ENCODE measurements around the gene CAPN7.

The CAPN7 gene

GRCh38 chr3:15279205-15279604 lies 73.2 kb downstream of the CAPN7 start:
- no peak for DNase-seq

- no peak for DNase-seq
These were observed 73.8 kb downstream of the CAPN7 start for GRCh38 chr3:15279671-15280402.

GRCh38 chr3:15280853-15281532 lies 74.9 kb downstream of the CAPN7 start:
- no peak for DNase-seq

GRCh38 chr3:15281817-15282216 lies 75.8 kb downstream of the CAPN7 start:
- DNase-seq: no peak

DNA sequence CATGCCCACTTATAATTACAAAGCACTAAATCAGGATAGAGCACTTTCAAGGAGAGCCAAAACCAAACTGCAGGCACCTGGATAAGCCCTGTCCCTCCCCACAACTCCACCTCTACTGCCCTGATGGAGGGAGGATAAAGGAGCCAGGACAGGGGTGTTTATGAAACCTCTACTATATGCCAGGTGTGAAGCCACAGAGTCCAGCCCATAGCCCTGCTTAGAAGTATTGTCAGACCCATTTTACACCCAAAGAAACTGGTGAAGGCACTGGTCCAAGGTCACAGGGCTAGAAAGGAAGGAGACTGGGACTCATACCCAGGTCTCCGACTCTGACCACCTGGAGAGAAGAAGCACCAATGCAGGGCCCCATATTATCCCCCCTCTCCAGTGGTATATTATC lies 77.7 kb downstream of the CAPN7 start:
- no peak for DNase-seq

DNA sequence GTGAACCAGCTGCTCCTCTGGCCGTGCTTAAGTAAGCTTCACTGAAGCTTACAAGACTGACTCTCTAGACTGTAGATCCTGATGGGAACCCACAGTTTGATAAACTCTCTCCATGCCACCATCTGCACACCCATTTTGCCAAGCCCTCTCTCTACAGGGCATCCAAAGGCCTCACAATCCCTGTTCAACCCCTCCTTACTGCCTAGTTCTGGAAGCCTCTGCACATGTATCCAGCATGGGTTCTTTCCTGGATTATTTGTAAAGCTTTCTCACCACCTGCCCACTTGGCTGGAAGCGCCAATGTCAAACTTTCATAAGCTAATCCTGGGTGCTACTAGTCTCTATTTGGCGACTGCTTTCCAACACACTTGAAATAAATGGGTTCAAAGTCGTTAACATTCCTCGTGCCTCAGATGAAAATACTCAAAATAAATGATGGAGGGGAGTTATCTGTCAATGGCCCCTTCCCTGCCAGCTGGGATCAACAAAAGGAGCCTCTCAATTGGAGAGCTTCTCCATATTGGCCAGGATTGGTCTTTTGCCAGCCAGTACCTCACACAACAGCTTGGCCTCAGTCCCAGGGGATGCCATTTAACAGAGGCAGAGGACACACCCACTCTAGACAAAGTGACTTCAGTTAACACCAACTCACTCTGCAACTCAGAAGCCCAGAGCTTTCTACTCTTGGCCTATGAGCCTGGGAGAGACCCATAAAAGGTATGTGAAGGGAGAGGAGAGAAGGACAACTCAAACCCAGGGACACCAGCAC lies 78.3 kb downstream of the CAPN7 start:
- no peak for DNase-seq

- no peak for DNase-seq
These were observed 80.0 kb downstream of the CAPN7 start for GRCh38 chr3:15286022-15286421.

DNA sequence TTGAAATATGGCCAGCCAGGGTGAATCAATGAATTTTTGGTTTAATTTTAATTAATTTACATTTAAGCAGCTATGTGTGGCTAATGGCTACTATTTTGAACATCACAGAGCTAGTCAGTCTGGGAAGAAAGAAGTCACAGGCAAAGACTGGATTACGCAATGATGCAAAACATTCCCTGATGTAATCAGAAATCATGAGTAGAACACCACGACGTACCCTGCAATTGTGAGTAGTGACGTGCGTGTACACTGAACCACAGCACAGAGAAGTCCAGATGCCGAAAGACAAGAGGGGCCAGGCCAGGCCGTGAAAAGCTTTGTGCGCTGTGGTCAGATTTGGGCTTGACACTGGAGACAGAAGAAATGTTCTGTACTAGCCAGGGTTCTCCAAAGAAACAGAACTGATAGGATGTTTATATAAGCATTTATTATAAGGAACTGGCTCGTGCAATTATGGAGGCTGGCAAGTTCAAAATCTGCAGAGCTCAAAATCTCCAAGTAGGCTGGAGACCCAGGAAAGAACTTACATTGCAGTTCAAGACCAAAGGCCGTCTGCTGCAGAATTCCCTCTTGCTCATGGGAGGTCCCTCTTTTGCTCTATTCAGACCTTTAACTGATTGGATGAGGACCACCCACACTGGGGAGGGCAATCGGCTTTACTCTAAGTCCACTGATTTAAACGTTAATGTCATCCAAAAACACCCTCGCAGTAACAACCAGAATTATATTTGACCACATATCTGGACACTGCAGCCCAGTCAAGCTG lies 81.7 kb downstream of the CAPN7 start:
- peak in 1 of 2 donors; percentile 68 for DNase-seq

DNA sequence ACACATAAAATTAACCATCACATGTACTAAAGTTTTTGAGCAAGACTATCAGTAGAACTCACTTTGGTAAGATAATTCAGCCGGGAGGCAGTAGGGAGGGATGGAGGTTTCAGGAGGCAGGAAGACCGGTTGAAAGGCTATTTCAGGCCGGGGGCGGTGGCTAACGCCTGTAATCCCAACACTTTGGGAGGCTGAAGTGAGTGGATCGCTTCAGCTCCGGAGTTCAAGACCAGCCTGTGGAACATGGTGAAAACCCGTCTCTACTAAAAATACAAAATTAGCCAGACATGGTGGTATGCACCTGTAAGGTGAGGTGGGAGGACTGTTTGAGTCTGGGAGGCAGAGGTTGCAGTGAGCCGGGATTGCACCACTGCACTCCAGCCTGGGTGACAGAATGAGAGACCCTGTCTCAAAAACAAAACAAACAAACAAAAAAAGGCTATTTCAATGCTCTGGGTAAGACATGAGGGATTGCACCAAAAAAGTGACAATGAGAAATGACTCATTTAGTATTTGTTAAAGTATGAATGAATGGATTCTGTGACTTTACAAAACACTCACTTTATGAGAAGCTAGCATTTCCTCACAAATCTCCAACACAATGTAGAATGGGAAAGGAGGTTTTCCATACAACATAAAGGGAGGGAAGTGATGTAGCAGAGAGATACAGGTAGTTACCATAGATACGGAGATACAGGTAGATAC lies 82.4 kb downstream of the CAPN7 start:
- DNase-seq: no peak

GRCh38 chr3:15289661-15290060 lies 83.6 kb downstream of the CAPN7 start:
- no peak for DNase-seq

DNA sequence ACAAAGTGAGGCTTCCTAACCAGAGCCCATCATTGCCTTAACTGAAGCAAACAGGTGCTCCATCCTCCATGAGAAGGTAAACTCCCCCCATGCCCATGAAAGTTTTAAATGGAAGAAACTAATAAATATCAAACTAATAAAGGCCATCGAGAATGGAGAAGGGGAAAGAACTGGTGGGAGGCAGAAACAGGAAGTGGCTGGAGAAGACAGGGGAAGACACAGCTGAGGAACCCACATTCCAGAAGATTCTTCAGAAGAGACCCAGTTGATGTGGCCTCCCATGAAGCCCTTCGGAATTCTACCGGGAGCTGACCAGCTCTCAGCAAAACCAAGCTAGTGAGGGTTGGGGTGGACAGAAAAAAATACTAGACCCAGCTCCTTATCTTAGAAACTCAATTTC lies 84.7 kb downstream of the CAPN7 start:
- no peak for DNase-seq

DNA sequence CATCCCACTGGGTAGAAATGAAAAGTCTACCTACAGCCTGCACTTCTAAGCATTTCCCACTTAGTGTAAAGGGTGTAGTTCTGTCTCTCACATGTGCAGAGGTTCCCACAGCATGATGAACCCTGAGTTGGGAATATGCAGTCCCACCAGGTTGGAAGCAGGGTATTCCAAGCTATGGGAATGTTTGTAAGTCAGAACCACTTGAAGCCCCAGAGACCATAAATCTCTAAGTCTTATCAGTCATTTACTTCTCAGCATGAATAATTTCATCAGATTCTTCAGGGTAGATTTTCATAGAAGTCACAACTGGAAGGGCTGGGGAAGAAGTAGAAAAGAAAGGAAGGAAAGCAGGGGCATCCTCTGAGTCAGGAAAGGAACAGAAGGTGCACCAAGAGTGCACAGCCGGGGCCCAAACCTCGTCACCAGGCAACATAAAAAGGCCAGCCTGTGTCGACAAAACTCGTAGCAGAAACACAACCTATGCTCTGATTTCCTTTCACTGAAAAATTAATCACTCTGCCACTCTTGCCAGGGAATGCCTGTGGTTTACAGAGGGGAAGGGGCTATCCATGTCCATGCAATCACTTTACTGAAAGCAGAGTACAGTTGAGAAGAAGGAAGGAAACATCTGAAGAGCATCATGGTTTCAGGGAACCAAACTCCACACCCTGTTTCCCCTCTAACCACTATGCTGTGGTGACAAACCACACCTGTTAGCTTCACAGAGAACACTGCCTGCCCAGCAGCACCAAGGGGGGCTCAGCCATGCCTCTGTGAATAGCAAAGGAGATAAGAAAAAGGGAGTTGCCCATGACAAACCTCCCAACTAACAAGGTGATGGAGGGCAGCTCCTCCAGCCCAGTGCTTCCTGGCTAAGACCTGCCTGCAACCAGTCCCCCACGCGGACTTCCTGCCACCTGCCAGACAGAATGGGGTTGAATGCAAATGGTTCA lies 85.8 kb downstream of the CAPN7 start:
- DNase-seq: peak; percentile 68 to 74

DNA sequence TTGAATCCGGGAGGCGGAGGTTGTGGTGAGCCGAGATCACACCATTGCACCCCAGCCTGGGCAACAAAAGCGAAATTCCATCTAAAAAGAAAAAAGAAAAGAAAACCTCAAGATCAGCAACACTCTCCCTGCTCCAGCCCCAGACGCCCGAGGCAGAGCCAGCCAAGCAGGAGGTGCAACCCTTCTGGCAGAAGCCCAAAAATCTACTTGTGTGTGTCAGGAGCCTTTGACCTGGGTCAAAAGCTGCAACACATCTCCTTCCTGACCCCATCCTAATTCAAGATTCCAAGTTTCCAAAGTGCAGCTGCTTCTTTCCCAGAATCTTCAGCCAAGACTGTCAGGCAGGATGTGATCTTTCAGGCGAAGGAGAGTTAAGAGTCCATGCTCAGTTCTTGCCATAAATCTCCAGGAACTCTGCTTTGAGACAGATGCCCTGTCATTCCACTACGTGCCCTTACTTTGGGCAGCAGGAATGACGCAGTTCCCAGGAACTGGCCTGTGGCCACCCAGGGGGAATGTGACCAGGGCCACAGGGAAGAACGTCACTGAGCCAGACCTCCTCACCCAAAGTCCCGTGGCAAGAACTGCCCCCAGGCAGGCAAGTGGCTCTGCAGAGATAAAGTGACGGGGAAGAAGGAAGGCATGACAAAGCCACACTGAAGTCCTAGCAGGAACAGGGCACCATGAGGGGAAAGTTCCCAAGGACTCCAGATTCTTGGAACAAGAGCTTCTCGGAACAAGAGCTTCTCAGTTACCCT lies 86.9 kb downstream of the CAPN7 start:
- DNase-seq: no peak

GRCh38 chr3:15294929-15295328 lies 88.9 kb downstream of the CAPN7 start:
- DNase-seq: peak in 1 of 2 donors; percentile 69

DNA sequence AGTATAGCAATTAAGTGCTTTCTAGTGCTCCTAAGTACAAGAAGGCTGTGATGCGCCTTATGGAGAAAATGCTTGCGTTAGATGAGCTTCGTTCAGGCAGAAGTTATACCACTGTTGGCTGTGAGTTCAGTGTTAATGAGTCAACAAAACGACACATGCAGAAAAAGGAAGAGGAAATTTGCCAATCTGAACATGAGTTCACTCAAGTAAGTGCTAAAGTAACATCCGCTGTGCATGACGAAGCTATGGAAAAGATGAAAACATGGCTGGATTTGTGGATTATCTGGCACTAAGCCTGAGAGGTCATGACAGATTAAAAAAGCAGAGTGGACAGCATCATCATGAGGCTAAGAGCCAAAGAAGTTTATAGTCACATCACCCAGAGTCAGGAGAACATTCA lies 89.5 kb downstream of the CAPN7 start:
- DNase-seq: peak in 1 of 2 donors; percentile 41

DNA sequence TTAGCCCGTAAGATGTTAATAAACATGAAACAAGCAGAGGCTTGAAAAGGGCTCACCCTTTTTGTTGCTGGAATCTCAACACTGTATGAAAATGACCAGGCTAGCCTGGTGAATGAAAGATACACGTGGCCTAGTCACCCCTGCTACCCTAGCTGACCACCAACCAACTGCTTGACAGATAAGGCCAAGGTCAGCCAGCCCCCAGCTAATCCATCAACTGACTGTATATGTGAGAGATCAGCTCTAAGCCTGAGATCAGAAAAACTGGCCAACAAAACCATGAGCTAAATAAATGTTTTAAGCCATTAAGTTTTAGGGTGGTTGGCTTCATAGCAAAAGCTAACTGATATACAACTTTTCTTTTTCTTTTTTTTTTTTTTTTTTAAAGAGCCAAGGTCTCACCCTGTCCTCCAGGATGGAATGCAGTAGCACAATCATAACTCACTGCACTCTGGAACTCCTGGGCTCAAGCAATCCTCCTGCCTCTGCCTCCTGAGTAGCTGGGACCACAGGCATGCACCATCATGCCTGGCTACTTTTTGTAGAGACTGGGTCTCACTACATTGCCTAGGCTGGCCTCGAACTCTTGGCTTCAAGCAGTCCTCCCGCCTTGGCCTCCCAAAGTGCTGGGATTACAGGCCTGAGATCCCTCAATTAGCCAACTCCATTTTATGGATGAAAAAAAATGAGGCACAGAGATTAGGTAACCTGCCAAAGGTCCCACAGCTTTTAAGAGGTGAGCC lies 91.7 kb downstream of the CAPN7 start:
- DNase-seq: no peak

DNA sequence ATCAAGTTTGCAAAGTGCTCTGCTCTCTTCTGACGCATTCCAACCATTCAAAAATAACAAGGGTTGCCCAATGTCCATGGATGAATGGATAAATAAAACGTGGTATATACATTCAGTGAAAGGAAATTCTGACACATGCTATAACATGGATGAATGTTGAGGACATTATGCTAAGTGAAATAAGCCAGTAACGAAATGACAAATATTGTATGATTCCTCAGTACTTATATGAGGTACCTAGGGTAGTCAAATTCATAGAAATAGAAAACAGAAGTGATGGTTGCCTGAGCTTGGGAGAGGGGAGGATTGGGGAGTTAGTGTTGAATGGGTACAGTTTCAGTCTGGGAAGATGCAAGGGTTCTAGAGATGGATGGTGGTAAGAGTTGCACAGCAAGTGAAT lies 92.5 kb downstream of the CAPN7 start:
- DNase-seq: no peak

DNA sequence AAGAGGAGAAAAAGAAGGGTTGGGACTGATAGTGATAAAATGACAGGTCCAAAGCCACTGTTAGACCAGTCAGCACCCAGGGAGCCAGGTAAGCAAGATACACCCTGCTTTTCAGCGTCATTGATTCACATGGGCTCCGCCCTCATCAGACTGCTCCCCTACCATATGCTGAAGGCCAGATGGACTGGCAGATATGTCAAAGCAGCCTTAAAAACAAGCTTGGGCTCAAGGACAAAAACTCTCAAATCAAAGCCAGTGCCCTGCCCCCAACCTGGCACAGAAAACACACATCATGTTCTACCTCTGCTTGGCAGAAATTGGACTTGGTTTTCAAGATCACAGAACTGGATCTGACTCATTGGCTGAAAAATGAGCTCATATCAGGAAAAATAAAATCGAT lies 93.0 kb downstream of the CAPN7 start:
- no peak for DNase-seq

GRCh38 chr3:15300323-15301078 lies 94.5 kb downstream of the CAPN7 start:
- DNase-seq: peak in 1 of 2 donors; percentile 62
